Measurements from ENCODE around the gene ZNF669.

GRCh38 chr1:247111259-247111699 lies 7.1 kb upstream of the ZNF669 start:
- no peak for TF ChIP-seq CTCF (tag by site-specific recombination; IDR thresholded peaks at IDR 0.05)
- TF ChIP-seq ZNF404 (tag by site-specific recombination; IDR thresholded peaks at IDR 0.05), result no peak
- no peak for TF ChIP-seq ZSCAN18 (tag by site-specific recombination; IDR thresholded peaks at IDR 0.05)
- no peak for TF ChIP-seq ZNF169 (tag by site-specific recombination; IDR thresholded peaks at IDR 0.05)
